H1 (cell line): Measurements from ENCODE around the gene P2RY13. TPM values are rescaled to one million over a fixed set of nuclear protein-coding genes. Genes with fewer than 3 reads are reported as not detected.

Experiments used
- CTCF ChIA-PET: fragments of 300-600 bp; sonication (Branson Sonifier 250); formaldehyde crosslinking; loops from one replicate; lab custom pipeline; 2021; ENCODE audit not compliant: partially characterized antibody; lab: Charles Lee
- POLR2A ChIA-PET: fragments of 300-600 bp; sonication (Branson Sonifier 250); formaldehyde crosslinking; loops from one replicate; lab custom pipeline; 2021; ENCODE audit warnings: inconsistent platforms; ENCODE audit not compliant: partially characterized antibody; lab: Charles Lee
- DNase-seq, 2 experiments: peaks; one replicate each; pipeline versions ENCODE4 v3.0.0 to v3.0.0-alpha.2; 2010 to 2022; ENCODE audit warnings: low spot score in 2 of 2, low read depth in 1 of 2, mixed read lengths in 1 of 2
- FAIRE-seq: peaks from 2 replicates; lab custom pipeline; 2011; peaks lifted over from hg19 to GRCh38; lab: Jason Lieb, UNC
- H2AFZ ChIP-seq: 2 replicates; pipeline ENCODE4 v1.8.1; 2012; ENCODE audit warnings: low read length, inconsistent platforms
- H2AK5ac ChIP-seq: 2 replicates; pipeline ENCODE4 v1.6.1; 2013; ENCODE audit warnings: low read depth, low read length
- H2BK120ac ChIP-seq: replicated peaks from 2 replicates; pipeline ENCODE3; 2013; ENCODE audit warnings: low read depth, low read length, inconsistent platforms
- H2BK12ac ChIP-seq: 2 replicates; pipeline ENCODE4 v1.6.1; 2013; ENCODE audit warnings: low read depth, low read length
- H2BK15ac ChIP-seq: 2 replicates; pipeline ENCODE4 v1.6.1; 2013; ENCODE audit warnings: low read length
- H2BK20ac ChIP-seq: 2 replicates; pipeline ENCODE4 v1.6.1; 2013; ENCODE audit warnings: low read length
- H2BK5ac ChIP-seq: 2 replicates; pipeline ENCODE4 v1.6.1; 2013; ENCODE audit warnings: low read depth, low read length
- H3K14ac ChIP-seq: 2 replicates; pipeline ENCODE4 v1.6.1; 2013; ENCODE audit warnings: inconsistent platforms; ENCODE audit not compliant: insufficient read length
- H3K18ac ChIP-seq: 2 replicates; pipeline ENCODE4 v1.6.1; 2013; ENCODE audit warnings: low read length; ENCODE audit errors: extremely low read depth
- H3K23ac ChIP-seq: 2 replicates; pipeline ENCODE4 v1.6.1; 2013; ENCODE audit warnings: inconsistent platforms; ENCODE audit not compliant: insufficient read length
- H3K23me2 ChIP-seq: 2 replicates; pipeline ENCODE4 v1.6.1; 2013; ENCODE audit warnings: low read depth, low read length
- H3K27ac ChIP-seq: 2 replicates; pipeline ENCODE4 v1.6.1; 2011; ENCODE audit warnings: low read depth, low read length, inconsistent platforms
- H3K27me3 ChIP-seq, 4 experiments: replicated peaks in 1 of 4; 1 replicate in 1 of 4; 2 replicates in 3 of 4; pipeline versions ENCODE4 v1.6.1 to v1.8.1; 2011 to 2013; ENCODE audit warnings: low read length in 3 of 4, mild to moderate bottlenecking in 3 of 4, inconsistent platforms in 2 of 4, mixed read lengths in 2 of 4, moderate library complexity in 1 of 4; ENCODE audit not compliant: control insufficient read depth in 3 of 4, insufficient read depth in 3 of 4; ENCODE audit errors: extremely low read depth in 1 of 4
- H3K36me3 ChIP-seq, 4 experiments: 2 replicates each; pipeline versions ENCODE4 v1.6.1 to v1.8.1; 2011 to 2013; ENCODE audit warnings: mild to moderate bottlenecking in 4 of 4, low read length in 3 of 4, moderate library complexity in 2 of 4, control low read depth in 1 of 4, inconsistent platforms in 1 of 4; ENCODE audit not compliant: insufficient read depth in 4 of 4, control insufficient read depth in 2 of 4
- H3K4ac ChIP-seq: replicated peaks from 2 replicates; pipeline ENCODE3; 2013; ENCODE audit warnings: low read length, low read depth, mixed read lengths, inconsistent platforms; ENCODE audit not compliant: insufficient read length
- H3K4me1 ChIP-seq, 4 experiments: replicated peaks in 1 of 4; 1 replicate in 1 of 4; 2 replicates in 3 of 4; pipeline versions ENCODE4 v1.6.1 to v1.8.1; 2011 to 2013; ENCODE audit warnings: low read length in 3 of 4, inconsistent platforms in 2 of 4, mixed read lengths in 1 of 4; ENCODE audit not compliant: insufficient read depth in 4 of 4, control insufficient read depth in 3 of 4
- H3K4me2 ChIP-seq, 2 experiments: 2 replicates each; pipeline versions ENCODE4 v1.6.1 to v1.8.1; 2011 to 2013; ENCODE audit warnings: low read depth in 2 of 2, low read length in 2 of 2, control low read depth in 1 of 2, inconsistent platforms in 1 of 2, mild to moderate bottlenecking in 1 of 2; ENCODE audit not compliant: insufficient read depth in 1 of 2
- H3K4me3 ChIP-seq, 4 experiments: fragments of 200-600, 300-600 bp in 1 of 4; sonication (generic), shearing (Covaris generic), sonication (Bioruptor Twin) in 1 of 4; 2 replicates each; pipeline versions ENCODE4 v1.5.1 to v1.8.1; 2011 to 2016; ENCODE audit warnings: low read length in 4 of 4, low read depth in 3 of 4, control low read depth in 2 of 4, inconsistent platforms in 2 of 4, mild to moderate bottlenecking in 2 of 4, mixed read lengths in 1 of 4, moderate library complexity in 1 of 4; ENCODE audit not compliant: insufficient read depth in 2 of 4; ENCODE audit errors: extremely low read depth in 1 of 4
- H3K56ac ChIP-seq: replicated peaks from 2 replicates; pipeline ENCODE3; 2013; ENCODE audit warnings: low read depth, mild to moderate bottlenecking, mixed read lengths, low read length, inconsistent platforms; ENCODE audit not compliant: insufficient read length
- H3K79me1 ChIP-seq: 2 replicates; pipeline ENCODE4 v1.6.1; 2013; ENCODE audit warnings: low read depth, low read length, control low read depth
- H3K79me2 ChIP-seq, 2 experiments: 2 replicates each; pipeline versions ENCODE4 v1.6.1 to v1.8.1; 2012 to 2013; ENCODE audit warnings: low read length in 2 of 2, mild to moderate bottlenecking in 2 of 2, inconsistent platforms in 1 of 2; ENCODE audit not compliant: insufficient read depth in 2 of 2, control insufficient read depth in 1 of 2
- H3K9ac ChIP-seq, 4 experiments: replicated peaks in 1 of 4; 1 replicate in 1 of 4; 2 replicates in 3 of 4; pipeline versions ENCODE4 v1.6.1 to v1.8.1; 2011 to 2013; ENCODE audit warnings: low read depth in 3 of 4, low read length in 3 of 4, control low read depth in 2 of 4, mild to moderate bottlenecking in 2 of 4, moderate library complexity in 2 of 4, inconsistent platforms in 1 of 4; ENCODE audit errors: extremely low read depth in 1 of 4
- H3K9me3 ChIP-seq, 2 experiments: 2 replicates each; pipeline versions ENCODE4 v1.6.1 to v1.8.1; 2012 to 2013; ENCODE audit warnings: mild to moderate bottlenecking in 2 of 2, moderate library complexity in 2 of 2, control low read depth in 1 of 2, inconsistent platforms in 1 of 2, low read depth in 1 of 2, low read length in 1 of 2, mixed read lengths in 1 of 2; ENCODE audit not compliant: insufficient read depth in 2 of 2
- H4K20me1 ChIP-seq, 2 experiments: replicated peaks in 1 of 2; 2 replicates each; pipeline versions ENCODE3 to v1.8.1; 2011 to 2013; ENCODE audit warnings: inconsistent platforms in 2 of 2, low read length in 2 of 2, mild to moderate bottlenecking in 1 of 2; ENCODE audit not compliant: insufficient read depth in 2 of 2, control insufficient read depth in 1 of 2
- H4K5ac ChIP-seq: 2 replicates; pipeline ENCODE4 v1.6.1; 2013; ENCODE audit warnings: low read length, low read depth, mixed read lengths, inconsistent platforms; ENCODE audit not compliant: insufficient read length
- H4K8ac ChIP-seq: 2 replicates; pipeline ENCODE4 v1.8.0; 2013; ENCODE audit warnings: mild to moderate bottlenecking, moderate library complexity, low read length, inconsistent platforms; ENCODE audit not compliant: insufficient read depth; ENCODE audit errors: extremely low read depth
- H4K91ac ChIP-seq: replicated peaks from 2 replicates; pipeline ENCODE3; 2013; ENCODE audit warnings: low read length, mixed read lengths, inconsistent platforms; ENCODE audit not compliant: insufficient read length
- BCL11A ChIP-seq, 2 experiments: IDR thresholded peaks; one replicate each; pipeline ENCODE4 v1.6.1; 2011; ENCODE audit warnings: low read depth in 2 of 2, low read length in 2 of 2, mild to moderate bottlenecking in 2 of 2
- SP2 ChIP-seq: IDR thresholded peaks from 2 replicates; pipeline ENCODE4 v1.6.1; 2012; ENCODE audit warnings: mild to moderate bottlenecking, low read length, inconsistent platforms
- WGBS, 2 experiments: shearing (Covaris generic) in 1 of 2; methylation state at CpG; one replicate each; pipeline versions ENCODE4 v1.1.6 to v1.1.7; 2013 to 2015; ENCODE audit warnings: low lambda C conversion rate in 2 of 2, mixed read lengths in 2 of 2, inconsistent platforms in 1 of 2, low coverage in 1 of 2, missing lambda C conversion rate in 1 of 2; ENCODE audit not compliant: insufficient replicate concordance in 2 of 2, insufficient coverage in 1 of 2, insufficient read length in 1 of 2; ENCODE audit errors: extremely low coverage in 1 of 2, missing lambda C conversion rate in 1 of 2; 5-methylcytosine and 5-hydroxymethylcytosine counted together
- polyA plus RNA-seq, 7 experiments: library from polyadenylated mRNA; depleted of rRNA in 3 of 7; stranded (reverse) in 5 of 7; unstranded in 2 of 7; fragments of >200 nt in 5 of 7; fragments of 200-250 nt in 2 of 7; gene quantifications; 1 replicate in 5 of 7; 2 replicates in 1 of 7; 4 replicates in 1 of 7; pipeline versions ENCODE4 v1.2.1 to v1.2.3, GENCODE V29; 2011 to 2013; ENCODE audit warnings: missing spikeins in 2 of 7, mixed read lengths in 2 of 7
- total RNA-seq: library from RNA; stranded (reverse); fragmentation: NEBNext Ultra II Directional; extraction: Animal tissue kit (Norgen Biotek cat#: 25700); gene quantifications from 2 replicates; pipeline ENCODE4 v1.2.1, GENCODE V29; 2021
- TF ChIP-seq, protein P1 (sequence below): IDR thresholded peaks from 2 replicates; pipeline ENCODE4 v1.6.1; 2012; ENCODE audit warnings: inconsistent platforms
- TF ChIP-seq, protein P2 (sequence below): IDR thresholded peaks from 2 replicates; pipeline ENCODE4 v1.6.1; 2011; ENCODE audit warnings: low read length, improper control_type of control experiment

Gene P2RY13
- total and polyA plus RNA-seq, 2 of the 8 experiments (the other 6 are each of a cell fraction or from before 2014, with no cell fraction given), result not detected

DNA sequence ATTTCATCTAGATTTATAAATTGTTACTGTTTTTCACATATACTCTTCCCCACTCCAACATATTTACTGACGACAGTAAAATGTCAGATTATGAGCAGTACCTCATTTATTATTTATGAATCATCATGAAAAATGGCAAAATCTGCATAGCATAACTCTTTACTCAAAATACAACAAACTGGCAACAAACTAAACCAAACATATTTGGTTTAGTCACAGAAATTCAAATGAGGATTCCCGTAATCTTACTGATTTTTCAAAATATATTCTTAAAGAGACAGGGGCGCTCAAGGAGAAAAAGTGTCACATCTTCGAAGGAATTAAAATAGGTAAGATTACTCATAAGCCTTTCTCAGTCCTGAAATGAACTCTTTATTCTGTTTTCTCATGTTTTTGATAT, 9.7 kb downstream of the P2RY13 start:
- no peak overlapping the region for H4K91ac ChIP-seq

More for the DNA sequence above, 9.7 kb downstream of the P2RY13 start:
- TF ChIP-seq, protein P1, sequence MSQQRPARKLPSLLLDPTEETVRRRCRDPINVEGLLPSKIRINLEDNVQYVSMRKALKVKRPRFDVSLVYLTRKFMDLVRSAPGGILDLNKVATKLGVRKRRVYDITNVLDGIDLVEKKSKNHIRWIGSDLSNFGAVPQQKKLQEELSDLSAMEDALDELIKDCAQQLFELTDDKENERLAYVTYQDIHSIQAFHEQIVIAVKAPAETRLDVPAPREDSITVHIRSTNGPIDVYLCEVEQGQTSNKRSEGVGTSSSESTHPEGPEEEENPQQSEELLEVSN, result no peak
- TF ChIP-seq SP2 (no peak), BCL11A (IDR thresholded peaks at IDR 0.05; ENCODE audit: low read depth in 2 of 2, low read length in 2 of 2) (no peak)
- TF ChIP-seq, protein P2, sequence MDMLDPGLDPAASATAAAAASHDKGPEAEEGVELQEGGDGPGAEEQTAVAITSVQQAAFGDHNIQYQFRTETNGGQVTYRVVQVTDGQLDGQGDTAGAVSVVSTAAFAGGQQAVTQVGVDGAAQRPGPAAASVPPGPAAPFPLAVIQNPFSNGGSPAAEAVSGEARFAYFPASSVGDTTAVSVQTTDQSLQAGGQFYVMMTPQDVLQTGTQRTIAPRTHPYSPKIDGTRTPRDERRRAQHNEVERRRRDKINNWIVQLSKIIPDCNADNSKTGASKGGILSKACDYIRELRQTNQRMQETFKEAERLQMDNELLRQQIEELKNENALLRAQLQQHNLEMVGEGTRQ, result no peak
- Histone ChIP-seq H3K79me2 (no peaks in the 10 kb centered on the region), H3K79me1 (no peaks in the 10 kb centered on the region), H3K4me1 (peaks cover 0 to 5% (median 4%) of the 10 kb centered on the region in 4 experiments; a peak in 4 of 7 replicates), H3K9me3 (no peaks in the 10 kb centered on the region), H2BK20ac (no peak overlapping the region), H4K20me1 (no peaks in the 10 kb centered on the region), H3K4me2 (no peak overlapping the region), H2BK15ac (no peak overlapping the region), H3K56ac (no peak overlapping the region), H3K9ac (no peak overlapping the region), H3K4ac (no peak overlapping the region), H4K5ac (no peak overlapping the region), H3K27ac (no peak overlapping the region), H3K23ac (no peak overlapping the region), H2AFZ (no peak overlapping the region), H3K18ac (no peak overlapping the region), H2AK5ac (no peak overlapping the region), H2BK120ac (no peak overlapping the region), H4K8ac (no peak overlapping the region), H3K14ac (no peak overlapping the region), H2BK5ac (no peak overlapping the region), H3K36me3 (no peaks in the 10 kb centered on the region), H2BK12ac (no peak overlapping the region), H3K4me3 (no peak overlapping the region), H3K23me2 (no peaks in the 10 kb centered on the region), H3K27me3 (no peaks in the 10 kb centered on the region)
- WGBS, 2 experiments, result 90% methylated on average over 4 of the region's 4 CpGs; no CpG with 5 or more reads in 1 of the 2 experiments
- DNase-seq (no peak), FAIRE-seq (no peak)
- ChIA-PET CTCF (interaction anchor here (0.8 to 1.1 kb wide), 4 partner anchors 8 to 20 kb away, joined by 3 to 7 read pairs (median 4); no protein-coding TSS in a partner anchor), POLR2A (interaction anchor here (0.8 kb wide), 1 partner anchor 15 kb away, joined by 3 read pairs; no protein-coding TSS in a partner anchor)
